Natural killer cell (primary cell): ENCODE results near the gene ZBTB14. TPM values are rescaled to one million over a fixed set of nuclear protein-coding genes. Genes with fewer than 3 reads are reported as not detected.

Experiments used
- ATAC-seq, 3 donors: fragments of 150-1000 bp in 2 of 3; fragments of 200-7000 bp in 1 of 3; cut with Tn5 transposase; 1 replicate in 1 of 3; 2 replicates in 2 of 3; pipeline ENCODE4 v1.10.0; 2021; ENCODE audit warnings: mild to moderate bottlenecking in 2 of 3, moderate library complexity in 2 of 3
- DNase-seq, 2 donors: peaks; one replicate each; pipeline versions ENCODE4 v3.0.0 to v3.0.0-alpha.2; 2013 to 2021; ENCODE audit warnings: mixed read lengths in 1 of 2
- H3K27ac ChIP-seq: one replicate; pipeline ENCODE4 v1.5.1; 2013; ENCODE audit warnings: mild to moderate bottlenecking, low read length
- H3K27me3 ChIP-seq: one replicate; pipeline ENCODE4 v1.6.1; 2013; ENCODE audit warnings: low read length; ENCODE audit not compliant: control insufficient read depth, insufficient read depth
- H3K36me3 ChIP-seq: one replicate; pipeline ENCODE4 v1.6.1; 2013; ENCODE audit warnings: low read length; ENCODE audit not compliant: control insufficient read depth, insufficient read depth
- H3K4me1 ChIP-seq: one replicate; pipeline ENCODE4 v1.6.1; 2013; ENCODE audit warnings: low read length; ENCODE audit not compliant: control insufficient read depth, insufficient read depth
- H3K4me3 ChIP-seq: one replicate; pipeline ENCODE4 v1.5.1; 2013; ENCODE audit warnings: low read length
- H3K9me3 ChIP-seq: one replicate; pipeline ENCODE4 v1.6.1; 2013; ENCODE audit warnings: low read length; ENCODE audit not compliant: control insufficient read depth, insufficient read depth
- H3K27ac Mint-ChIP-seq, 2 donors: one replicate each; pipeline ENCODE4 v1.8.0; 2022; ENCODE audit warnings: mild to moderate bottlenecking in 2 of 2, mixed read lengths in 2 of 2, moderate library complexity in 1 of 2
- H3K27me3 Mint-ChIP-seq, 2 donors: one replicate each; pipeline ENCODE4 v1.8.0; 2022; ENCODE audit warnings: low read depth in 2 of 2, mixed read lengths in 2 of 2
- H3K36me3 Mint-ChIP-seq: one replicate; pipeline ENCODE4 v1.8.0; 2022; ENCODE audit warnings: mixed read lengths
- H3K4me1 Mint-ChIP-seq, 2 donors: one replicate each; pipeline ENCODE4 v1.8.0; 2022; ENCODE audit warnings: mixed read lengths in 2 of 2
- H3K4me3 Mint-ChIP-seq: one replicate; pipeline ENCODE4 v1.8.0; 2022; ENCODE audit warnings: mild to moderate bottlenecking, moderate library complexity, mixed read lengths
- H3K9me3 Mint-ChIP-seq, 2 donors: one replicate each; pipeline ENCODE4 v1.8.0; 2022; ENCODE audit warnings: mixed read lengths in 2 of 2
- WGBS: methylation state at CpG from one replicate; pipeline ENCODE4 v1.1.7; 2013; ENCODE audit warnings: missing lambda C conversion rate; ENCODE audit not compliant: insufficient coverage; 5-methylcytosine and 5-hydroxymethylcytosine counted together
- intact Hi-C: fragments of 100-400 bp; cut with micrococcal nuclease; formaldehyde crosslinking; loops from one replicate; pipeline ENCODE4 v1.14.2; 2022
- total RNA-seq, 4 donors: library from RNA; stranded (reverse); fragments of 120-200 nt in 1 of 4; gene quantifications; one replicate each; pipeline versions ENCODE4 v1.2.3 to v1.2.4, GENCODE V29; 2013 to 2022
- TF ChIP-seq, protein P1 (sequence below): fragments of 200-600 bp; IDR thresholded peaks from one replicate; pipeline ENCODE4 v1.8.0; 2022; ENCODE audit warnings: antibody characterized with exemption

The ZBTB14 gene
- total RNA-seq, 3 donors from 2014 or later (not counting 1 experiment from before 2014, with no cell fraction given): 24.7 to 25.9 (median 25.5) TPM

DNA sequence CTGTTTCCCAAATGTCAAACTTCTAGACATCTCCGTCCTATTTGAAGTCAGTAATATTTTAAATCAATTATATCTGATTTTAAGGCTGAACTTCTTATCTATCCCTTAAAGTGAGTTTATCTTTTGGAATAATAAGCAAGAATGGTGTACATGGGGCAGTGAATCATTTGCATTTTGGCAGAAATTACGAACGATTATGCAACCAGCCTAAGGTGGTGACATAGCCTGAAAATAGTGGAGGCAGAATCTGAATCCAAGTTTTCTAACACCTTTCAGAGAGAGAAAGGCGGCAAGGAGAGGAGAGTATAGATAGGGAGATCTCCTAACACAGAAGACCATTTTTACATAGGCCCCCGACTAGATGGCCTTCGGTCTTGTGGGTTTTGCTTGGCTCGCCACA, 10.7 kb downstream of the ZBTB14 start:
- Mint-ChIP-seq H3K27ac (no peak overlapping the region), H3K36me3 (no peaks in the 10 kb centered on the region), H3K27me3 (no peaks in the 10 kb centered on the region), H3K9me3 (peaks cover 0 to 3% of the 10 kb centered on the region in 2 donors), H3K4me1 (peaks cover 8 to 23% of the 10 kb centered on the region in 2 donors), H3K4me3 (no peak overlapping the region)
- 98% methylated on average over 5 of the region's 7 CpGs for WGBS
- Histone ChIP-seq H3K4me1 (no peaks in the 10 kb centered on the region), H3K36me3 (peaks cover under 1% of the 10 kb centered on the region), H3K4me3 (no peak overlapping the region), H3K9me3 (no peaks in the 10 kb centered on the region), H3K27me3 (no peaks in the 10 kb centered on the region), H3K27ac (no peak overlapping the region)
- DNase-seq (no peak), ATAC-seq (no peak)
- intact Hi-C loops: no loop called here
- TF ChIP-seq, protein P1, sequence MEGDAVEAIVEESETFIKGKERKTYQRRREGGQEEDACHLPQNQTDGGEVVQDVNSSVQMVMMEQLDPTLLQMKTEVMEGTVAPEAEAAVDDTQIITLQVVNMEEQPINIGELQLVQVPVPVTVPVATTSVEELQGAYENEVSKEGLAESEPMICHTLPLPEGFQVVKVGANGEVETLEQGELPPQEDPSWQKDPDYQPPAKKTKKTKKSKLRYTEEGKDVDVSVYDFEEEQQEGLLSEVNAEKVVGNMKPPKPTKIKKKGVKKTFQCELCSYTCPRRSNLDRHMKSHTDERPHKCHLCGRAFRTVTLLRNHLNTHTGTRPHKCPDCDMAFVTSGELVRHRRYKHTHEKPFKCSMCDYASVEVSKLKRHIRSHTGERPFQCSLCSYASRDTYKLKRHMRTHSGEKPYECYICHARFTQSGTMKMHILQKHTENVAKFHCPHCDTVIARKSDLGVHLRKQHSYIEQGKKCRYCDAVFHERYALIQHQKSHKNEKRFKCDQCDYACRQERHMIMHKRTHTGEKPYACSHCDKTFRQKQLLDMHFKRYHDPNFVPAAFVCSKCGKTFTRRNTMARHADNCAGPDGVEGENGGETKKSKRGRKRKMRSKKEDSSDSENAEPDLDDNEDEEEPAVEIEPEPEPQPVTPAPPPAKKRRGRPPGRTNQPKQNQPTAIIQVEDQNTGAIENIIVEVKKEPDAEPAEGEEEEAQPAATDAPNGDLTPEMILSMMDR: no peak

DNA sequence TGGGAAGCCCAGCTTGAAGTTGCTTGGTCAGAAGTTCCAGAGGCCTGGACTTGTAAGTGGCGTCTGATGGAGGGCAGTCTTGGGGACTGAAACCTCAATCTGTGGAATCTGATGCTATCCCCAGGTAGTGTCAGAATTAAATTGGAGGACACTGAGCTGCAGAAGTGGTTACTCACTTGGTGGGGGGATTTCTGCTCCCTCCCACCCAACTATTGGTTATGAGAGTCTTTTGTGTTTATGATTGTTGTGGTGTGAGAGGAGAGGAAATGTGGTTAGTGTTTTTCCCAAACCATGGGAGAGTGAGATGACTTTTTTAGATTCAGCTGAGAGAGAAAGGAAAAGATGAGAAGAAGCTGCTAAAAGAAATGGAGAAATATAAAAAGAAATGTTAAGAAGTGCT, 12.8 kb downstream of the ZBTB14 start:
- Histone ChIP-seq H3K4me3 (no peak overlapping the region), H3K9me3 (no peaks in the 10 kb centered on the region), H3K27ac (no peak overlapping the region), H3K36me3 (no peaks in the 10 kb centered on the region), H3K4me1 (no peaks in the 10 kb centered on the region), H3K27me3 (no peaks in the 10 kb centered on the region)
- ATAC-seq: no peak
- Mint-ChIP-seq H3K36me3 (no peaks in the 10 kb centered on the region), H3K9me3 (peaks cover 0 to 3% of the 10 kb centered on the region in 2 donors), H3K27me3 (peaks cover 0 to 10% of the 10 kb centered on the region in 2 donors), H3K4me3 (no peak overlapping the region), H3K4me1 (peaks cover 0 to 14% of the 10 kb centered on the region in 2 donors), H3K27ac (no peak overlapping the region)
- 64% methylated on average over 1 of the region's 1 CpG for WGBS
- no peak for DNase-seq
- TF ChIP-seq, protein P1: no peak
- intact Hi-C loops: no loop called here

GRCh38 chr18:5276947-5277346, 18.6 kb downstream of the ZBTB14 start:
- Histone ChIP-seq H3K36me3 (no peaks in the 10 kb centered on the region), H3K4me3 (no peak overlapping the region), H3K27ac (no peak overlapping the region), H3K9me3 (no peaks in the 10 kb centered on the region), H3K4me1 (no peaks in the 10 kb centered on the region), H3K27me3 (peaks cover 4% of the 10 kb centered on the region)
- 61% methylated on average over 3 of the region's 3 CpGs for WGBS
- Mint-ChIP-seq H3K27ac (no peak overlapping the region), H3K27me3 (peaks cover 2 to 46% of the 10 kb centered on the region in 2 donors), H3K4me3 (no peak overlapping the region), H3K4me1 (no peaks in the 10 kb centered on the region), H3K36me3 (peaks cover 4% of the 10 kb centered on the region), H3K9me3 (peaks cover 2 to 6% of the 10 kb centered on the region in 2 donors)
- no peak for ATAC-seq
- TF ChIP-seq, protein P1: no peak
- intact Hi-C loops: no loop called here
- no peak for DNase-seq

DNA sequence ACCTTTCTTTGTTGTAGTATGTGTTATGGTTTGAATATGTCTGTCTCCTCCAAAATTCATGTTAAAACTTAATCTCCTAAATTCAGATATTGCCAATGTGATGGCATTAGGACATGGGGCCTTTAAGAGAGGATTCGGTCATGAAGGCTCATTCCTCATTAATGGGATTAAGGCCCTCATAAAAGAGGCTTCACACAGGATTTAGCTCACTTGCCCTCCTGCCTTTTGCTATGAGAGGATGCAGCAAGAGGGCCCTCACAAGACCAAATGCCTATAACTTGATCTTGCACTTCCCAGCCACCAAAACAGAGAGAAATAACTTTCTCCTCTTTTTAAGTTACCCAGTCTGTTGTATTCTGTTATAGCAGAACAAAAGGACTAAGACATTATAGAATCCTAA, 19.7 kb downstream of the ZBTB14 start:
- no peak for DNase-seq

More for the DNA sequence above, 19.7 kb downstream of the ZBTB14 start:
- peaks cover 4% of the 10 kb centered on the region for H3K27me3 ChIP-seq
- H3K36me3 ChIP-seq: no peaks in the 10 kb centered on the region
- ATAC-seq: no peak
- H3K27ac ChIP-seq: no peak overlapping the region
- intact Hi-C loops: no loop called here
- no peak overlapping the region for H3K4me3 ChIP-seq
- TF ChIP-seq, protein P1: no peak
- Mint-ChIP-seq H3K27me3 (peaks cover 3 to 49% of the 10 kb centered on the region in 2 donors), H3K9me3 (peaks cover 3 to 7% of the 10 kb centered on the region in 2 donors), H3K4me3 (no peak overlapping the region), H3K36me3 (peaks cover 8% of the 10 kb centered on the region), H3K27ac (no peak overlapping the region), H3K4me1 (no peaks in the 10 kb centered on the region)
- no peaks in the 10 kb centered on the region for H3K9me3 ChIP-seq
- 91% methylated on average over 1 of the region's 1 CpG for WGBS
- no peaks in the 10 kb centered on the region for H3K4me1 ChIP-seq
